Activated naive CD4-positive, alpha-beta T cell treated with anti-CD3 and anti-CD28 coated beads, Interleukin-2, amount 50 U/mL, for 72 hours (primary cell): ENCODE results near the gene MRPS11. TPM values are rescaled to one million over a fixed set of nuclear protein-coding genes. Genes with fewer than 3 reads are reported as not detected.
A peak's percentile ranks its signal among the peaks of the same experiment; 100 is the strongest.
"Not testable (repeated sequence)": the region's sequence is repeated elsewhere in the genome, so short reads cannot be mapped to it uniquely, and the experiment has no call there.

Experiments
- ATAC-seq, 2 donors: fragments of 150-1000 bp; cut with Tn5 transposase; 2 replicates each; pipeline ENCODE4 v1.10.0; 2021; ENCODE audit warnings: mild to moderate bottlenecking in 2 of 2, moderate library complexity in 2 of 2
- DNase-seq, 2 donors: peaks; one replicate each; pipeline ENCODE4 v3.0.0; 2021 to 2022; ENCODE audit warnings: low spot score in 2 of 2
- H3K27ac Mint-ChIP-seq, 2 donors: one replicate each; pipeline ENCODE4 v1.8.0; 2022; ENCODE audit warnings: mild to moderate bottlenecking in 2 of 2, mixed read lengths in 2 of 2
- H3K36me3 Mint-ChIP-seq, 2 donors: one replicate each; pipeline ENCODE4 v1.8.0; 2022; ENCODE audit warnings: mixed read lengths in 2 of 2
- H3K9me3 Mint-ChIP-seq, 2 donors: one replicate each; pipeline ENCODE4 v1.8.0; 2022; ENCODE audit warnings: mixed read lengths in 2 of 2
- total RNA-seq, 2 donors: library from RNA; stranded (reverse); gene quantifications; one replicate each; pipeline ENCODE4 v1.2.3, GENCODE V29; 2022

MRPS11 gene
- total RNA-seq, result 10 to 100 TPM; 61.0 to 61.3 TPM

DNA sequence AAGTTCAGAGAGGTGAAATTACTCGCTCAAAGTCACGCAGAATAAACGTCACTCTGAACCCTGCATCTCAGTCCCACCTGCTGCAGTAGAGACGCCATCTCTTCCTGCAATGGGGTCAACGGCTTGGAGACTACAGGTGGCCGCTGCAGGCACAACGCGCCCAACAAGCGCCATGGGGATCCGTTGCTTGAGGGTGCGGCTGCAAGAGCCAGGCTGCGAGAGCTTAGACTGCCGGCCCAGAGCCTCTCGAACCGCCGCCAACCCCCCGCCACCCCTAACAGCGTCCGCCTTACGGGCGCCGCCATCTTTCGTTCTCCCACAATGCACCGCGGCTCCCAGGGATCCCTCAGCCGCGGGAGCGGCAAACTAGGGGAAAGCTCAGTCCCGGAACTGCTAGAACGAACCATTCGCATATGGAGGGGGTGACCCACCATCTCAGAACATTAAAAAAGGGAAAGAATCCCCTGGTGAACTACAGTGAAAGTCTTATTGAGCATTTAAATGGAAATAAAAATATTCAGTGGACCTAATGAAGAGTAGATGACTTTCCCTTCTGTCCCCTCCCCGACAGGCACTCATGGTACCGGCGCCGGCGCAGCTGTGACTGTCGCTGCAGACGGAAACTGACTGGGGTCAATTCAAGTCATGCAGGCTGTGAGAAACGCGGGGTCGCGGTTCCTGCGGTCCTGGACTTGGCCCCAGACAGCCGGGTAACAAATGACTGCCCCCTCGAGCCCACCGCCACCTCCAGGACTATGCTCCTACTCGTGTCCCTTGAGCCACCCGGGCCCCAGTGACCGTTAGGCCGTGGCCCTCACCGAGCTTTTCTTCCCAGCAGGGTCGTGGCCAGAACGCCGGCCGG is at the start of gene MRPS11, which contains the start of gene MRPL46:
Gene MRPS11 (plus strand): TSS at position 636 of the 862 bp plus-strand sequence. CDS start 10 bp downstream, at position 646.
Gene MRPL46 (minus strand): TSS at position 316 of the 862 bp plus-strand sequence. CDS start 11 bp downstream, at position 305.
- Mint-ChIP-seq H3K36me3 (peaks cover 34 to 41% of the 10 kb centered on the region in 2 donors), H3K27ac (peak within 1 kb of the TSS; percentile 97 to 98), H3K9me3 (no peaks in the 10 kb centered on the region)
- DNase-seq (peak; percentile 89 to 90), ATAC-seq (peak; percentile 84 to 86)

DNA sequence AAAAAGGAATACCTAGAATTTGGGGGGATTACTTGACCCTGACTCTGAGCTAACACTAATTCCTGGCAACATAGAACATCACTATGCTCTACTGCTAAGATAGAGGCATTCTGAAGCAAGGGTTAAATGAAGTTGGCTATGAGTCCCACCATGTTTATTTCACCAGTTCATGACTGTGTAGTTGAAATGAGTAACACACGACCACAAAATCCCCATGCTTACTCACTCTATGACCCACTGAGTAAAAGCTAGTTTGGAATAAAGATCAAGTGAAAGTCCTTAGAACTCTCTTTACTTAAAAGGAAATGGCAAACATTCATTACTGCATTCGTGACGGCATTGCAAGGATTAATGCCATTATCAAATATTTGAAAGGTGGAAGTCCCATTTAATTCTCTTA is 47.7 kb upstream of the MRPS11 start:
- Mint-ChIP-seq H3K27ac (no peak overlapping the region), H3K9me3 (peaks cover 3 to 5% of the 10 kb centered on the region in 2 donors), H3K36me3 (peaks cover 0 to 10% of the 10 kb centered on the region in 2 donors)
- DNase-seq (peak in 1 of 2 donors; percentile 17), ATAC-seq (peak; percentile 98 to 100)

DNA sequence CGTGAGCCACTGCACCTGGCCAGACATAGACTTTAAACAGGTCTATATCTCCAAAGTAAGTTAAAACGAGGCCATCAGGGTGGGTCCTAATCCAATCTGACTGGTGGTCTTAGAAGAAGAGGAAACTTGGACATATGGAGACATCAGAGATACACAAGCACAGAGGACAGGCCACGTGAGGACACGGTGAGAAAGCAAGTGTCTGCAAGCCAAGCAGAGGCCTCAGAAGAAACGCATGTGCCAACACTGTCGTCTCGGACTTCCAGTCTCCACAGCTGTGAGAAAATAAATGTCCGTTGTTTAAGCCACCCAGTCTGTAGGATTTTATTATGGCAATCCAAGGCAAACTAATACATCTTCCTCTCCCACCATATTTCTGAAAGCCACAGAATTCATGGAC is 44.2 kb upstream of the MRPS11 start:
- H3K36me3 Mint-ChIP-seq, result peaks cover 0 to 5% of the 10 kb centered on the region in 2 donors
- ATAC-seq (no peak), DNase-seq (no peak)
- no peak overlapping the region for H3K27ac Mint-ChIP-seq
- H3K9me3 Mint-ChIP-seq, result peaks cover 3 to 5% of the 10 kb centered on the region in 2 donors

DNA sequence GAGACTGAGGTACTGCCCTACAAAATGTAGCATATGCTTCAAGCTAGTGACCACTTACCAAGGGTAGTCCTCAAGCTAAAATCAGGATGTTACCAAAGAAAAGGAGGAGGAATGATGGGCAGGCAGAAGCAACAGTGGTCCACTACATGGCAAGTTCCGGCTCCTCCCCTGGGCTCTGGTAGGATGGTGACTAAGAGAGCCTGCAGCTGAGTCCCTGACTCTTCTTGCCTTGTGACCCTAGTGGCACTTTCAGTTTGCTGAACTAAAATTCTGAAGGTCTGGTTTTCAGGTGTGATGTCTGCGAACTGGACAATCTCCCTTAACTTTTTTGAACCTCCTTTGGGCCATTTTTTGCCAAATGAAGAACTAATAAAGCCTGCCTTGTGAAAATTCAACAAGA is 41.2 kb upstream of the MRPS11 start:
- no peaks in the 10 kb centered on the region for H3K9me3 Mint-ChIP-seq
- H3K27ac Mint-ChIP-seq, result no peak overlapping the region
- H3K36me3 Mint-ChIP-seq, result no peaks in the 10 kb centered on the region
- DNase-seq (no peak), ATAC-seq (no peak)

DNA sequence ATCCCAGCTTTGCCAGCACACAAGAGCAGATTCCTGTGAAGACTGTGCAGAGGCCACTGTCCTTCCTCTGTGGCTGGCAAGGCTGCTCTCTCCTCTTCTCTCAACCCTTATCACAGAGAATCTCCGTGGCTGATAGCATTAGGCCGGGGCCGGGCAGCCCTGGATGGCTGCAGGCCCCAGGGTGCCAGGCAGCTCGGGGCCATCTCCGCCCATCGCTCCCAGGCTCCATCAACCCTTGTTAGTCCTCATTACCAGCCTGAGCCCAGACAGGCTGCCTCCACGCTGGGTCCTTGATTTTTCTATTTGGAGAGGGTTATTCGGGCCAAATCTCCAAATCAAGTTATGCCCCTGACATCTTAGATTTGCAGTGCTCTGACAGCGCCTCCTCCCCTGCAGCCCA is 39.5 kb upstream of the MRPS11 start:
- no peak for DNase-seq
- Mint-ChIP-seq H3K27ac (no peak overlapping the region), H3K9me3 (no peaks in the 10 kb centered on the region), H3K36me3 (no peaks in the 10 kb centered on the region)
- ATAC-seq, result no peak

DNA sequence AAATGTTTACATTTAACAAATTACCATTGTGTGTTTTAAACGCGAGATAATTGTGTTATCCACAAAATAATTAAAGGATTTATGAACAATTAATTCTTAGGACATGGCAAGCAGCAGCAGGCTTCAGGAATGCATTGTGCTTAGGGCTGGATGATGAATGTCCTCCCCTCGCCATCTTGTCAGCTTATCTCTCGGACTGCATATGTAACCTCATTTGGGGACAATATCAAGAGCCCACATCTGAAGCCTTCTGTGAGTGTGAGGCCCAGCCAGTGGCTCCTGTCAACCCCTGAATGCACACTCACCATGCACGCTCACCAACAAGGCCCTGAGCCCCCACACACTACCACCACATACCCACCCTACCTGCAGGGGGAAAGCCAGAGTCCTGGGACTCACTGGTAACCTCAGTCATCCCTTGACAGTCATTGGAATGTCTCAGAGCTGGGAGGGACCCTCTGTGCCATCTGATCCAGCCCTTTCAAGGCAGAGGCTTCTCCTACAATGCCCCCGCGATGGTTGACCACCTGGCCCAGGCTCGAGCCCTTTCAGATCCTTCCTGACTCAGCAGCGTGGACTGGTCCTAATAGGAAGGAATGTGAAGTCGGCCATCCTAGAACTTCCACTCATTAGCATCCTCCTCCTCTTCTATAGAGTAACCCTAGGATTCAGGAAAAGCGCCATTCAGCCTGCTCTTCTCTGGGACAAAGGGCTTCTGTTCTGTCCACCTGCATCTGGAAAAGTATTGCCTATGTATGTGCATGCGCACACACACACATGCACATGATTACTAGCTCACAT is 38.5 kb upstream of the MRPS11 start:
- DNase-seq, result no peak
- H3K27ac Mint-ChIP-seq, result no peak overlapping the region
- no peaks in the 10 kb centered on the region for H3K36me3 Mint-ChIP-seq
- no peak for ATAC-seq
- H3K9me3 Mint-ChIP-seq, result no peaks in the 10 kb centered on the region

DNA sequence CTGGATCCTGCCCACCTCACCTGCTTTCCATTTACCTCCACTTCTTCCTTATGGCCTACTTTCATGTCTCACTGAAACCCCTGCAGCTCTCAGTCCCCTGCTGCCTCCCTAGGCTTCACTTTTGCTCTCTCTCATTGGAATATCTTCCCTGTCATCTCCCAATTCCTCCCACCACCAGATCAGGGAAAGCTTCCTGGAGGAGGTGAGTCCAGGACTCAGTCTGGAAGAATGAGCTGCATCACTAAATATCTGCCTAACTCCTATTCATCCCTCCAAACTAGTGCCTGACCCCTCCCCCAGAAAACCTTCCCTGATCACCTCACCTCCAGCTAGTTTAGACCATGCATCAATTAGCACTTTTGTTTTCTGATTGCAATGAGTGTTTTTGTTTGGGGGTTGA is 37.5 kb upstream of the MRPS11 start:
- no peaks in the 10 kb centered on the region for H3K36me3 Mint-ChIP-seq
- H3K27ac Mint-ChIP-seq, result no peak overlapping the region
- ATAC-seq, result no peak
- H3K9me3 Mint-ChIP-seq, result no peaks in the 10 kb centered on the region
- DNase-seq, result no peak

DNA sequence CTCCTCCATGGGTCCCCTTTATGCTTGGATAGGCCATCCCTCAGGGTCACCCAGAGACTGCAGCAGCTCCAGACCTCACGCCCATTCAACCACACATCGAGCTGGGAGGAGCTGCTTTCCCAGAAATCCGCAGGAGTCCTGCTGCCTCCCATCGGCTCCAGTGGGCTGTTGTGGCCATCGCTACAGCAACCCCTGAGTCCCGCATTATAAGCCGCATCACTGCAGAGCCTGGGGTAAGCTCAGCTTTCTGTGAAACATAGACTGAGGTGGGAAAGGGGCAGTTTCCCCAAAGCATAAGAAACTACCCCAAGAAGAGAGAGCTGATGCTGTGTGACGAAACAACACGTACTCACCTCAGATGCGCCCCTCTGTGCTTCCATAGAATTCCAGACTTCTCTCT is 36.1 kb upstream of the MRPS11 start:
- no peak overlapping the region for H3K27ac Mint-ChIP-seq
- no peaks in the 10 kb centered on the region for H3K36me3 Mint-ChIP-seq
- H3K9me3 Mint-ChIP-seq, result no peaks in the 10 kb centered on the region
- DNase-seq (no peak), ATAC-seq (no peak)

DNA sequence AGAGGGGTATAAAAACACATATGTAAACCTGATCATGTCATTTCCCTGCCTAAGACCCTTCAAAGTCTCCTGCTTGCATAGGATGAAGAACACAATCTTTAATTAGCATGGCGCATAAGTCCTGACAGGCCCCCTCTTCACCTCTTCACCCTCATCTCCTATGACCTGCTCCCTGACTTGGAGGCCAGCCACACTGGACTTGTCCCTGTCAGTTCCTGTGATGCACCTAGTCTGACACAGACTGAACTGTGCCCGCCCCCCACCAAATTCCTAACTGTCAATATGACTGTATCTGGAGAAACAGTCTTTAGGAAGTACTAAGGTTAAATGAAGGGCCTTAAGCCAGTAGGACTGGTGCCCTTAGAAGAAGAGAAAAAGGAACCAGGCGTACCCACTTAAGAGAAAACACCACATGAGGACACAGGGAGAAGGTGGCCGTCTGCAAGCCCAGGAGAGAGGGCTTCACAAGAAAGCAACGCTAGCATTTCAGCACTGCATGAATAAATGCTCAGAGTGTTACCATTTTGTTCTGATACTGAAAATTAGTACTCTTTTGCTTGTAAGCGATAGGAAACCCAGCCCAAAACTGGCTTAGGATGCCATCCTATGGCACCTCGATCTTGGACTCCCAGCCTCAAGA is 34.3 kb upstream of the MRPS11 start:
- Mint-ChIP-seq H3K27ac (no peak overlapping the region), H3K36me3 (no peaks in the 10 kb centered on the region), H3K9me3 (no peaks in the 10 kb centered on the region)
- ATAC-seq (no peak), DNase-seq (no peak)

DNA sequence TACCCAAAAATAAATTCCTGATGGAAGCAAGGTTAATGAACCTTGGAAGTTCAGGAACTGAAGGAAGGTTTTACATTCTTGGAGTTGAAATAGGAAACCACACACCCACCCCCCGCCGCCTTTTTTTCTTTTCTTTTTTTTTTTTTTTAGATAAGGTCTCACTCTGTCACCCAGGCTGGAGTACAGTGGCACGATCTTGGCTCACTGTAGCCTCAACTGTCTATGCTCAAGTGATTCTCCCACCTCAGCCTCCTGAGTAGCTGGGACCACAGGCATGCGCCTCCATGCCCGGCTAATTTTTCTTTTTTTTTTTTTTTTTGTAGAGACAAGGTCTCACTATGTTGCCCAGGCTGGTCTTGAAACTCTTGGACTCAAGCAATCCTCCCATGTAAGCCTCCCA is 33.4 kb upstream of the MRPS11 start:
- not testable (repeated sequence) for DNase-seq, H3K27ac Mint-ChIP-seq, H3K9me3 Mint-ChIP-seq, ATAC-seq, H3K36me3 Mint-ChIP-seq

DNA sequence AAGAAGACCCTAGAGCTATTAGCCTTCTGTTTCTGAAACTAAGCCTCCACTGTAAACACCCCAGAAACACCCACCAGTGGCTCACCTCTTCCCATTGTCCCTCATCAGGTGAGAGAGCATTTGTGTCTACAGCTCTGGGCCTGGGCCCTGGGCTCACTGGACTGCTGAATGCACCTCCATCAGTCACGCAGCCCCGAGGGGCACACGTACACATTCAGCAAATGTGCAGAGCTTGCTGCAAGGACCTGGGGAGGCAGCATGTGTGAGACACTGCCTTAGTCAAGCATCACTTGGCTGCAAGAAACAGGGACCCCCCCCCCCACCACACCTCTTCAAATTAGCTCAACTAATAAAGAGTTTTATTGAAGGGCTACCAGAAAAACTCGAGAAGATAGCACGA is 29.3 kb upstream of the MRPS11 start:
- DNase-seq (no peak), ATAC-seq (no peak)
- Mint-ChIP-seq H3K9me3 (peaks cover under 1 to 3% of the 10 kb centered on the region in 2 donors), H3K27ac (no peak overlapping the region), H3K36me3 (peaks cover 5 to 6% of the 10 kb centered on the region in 2 donors)

DNA sequence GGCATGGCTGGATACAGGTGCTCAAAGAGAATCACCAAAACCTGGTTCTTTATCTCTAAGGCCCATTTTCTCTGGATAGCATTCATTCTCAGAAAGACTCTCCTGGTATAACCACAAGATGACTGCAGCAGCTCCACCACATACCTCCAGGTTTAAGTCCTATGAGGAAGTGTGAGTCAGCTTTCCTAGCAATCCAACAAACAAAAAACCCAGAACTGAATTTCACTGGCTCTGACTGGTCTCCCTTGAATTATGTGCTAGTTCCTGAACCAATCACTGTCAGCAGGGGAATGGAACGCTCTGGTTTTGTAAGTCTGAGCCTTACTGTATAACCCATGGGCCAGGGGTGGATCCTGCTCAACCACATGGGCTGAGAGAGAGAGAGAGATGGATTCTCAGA is 27.5 kb upstream of the MRPS11 start:
- H3K27ac Mint-ChIP-seq, result no peak overlapping the region
- H3K9me3 Mint-ChIP-seq, result peaks cover 7 to 13% of the 10 kb centered on the region in 2 donors
- DNase-seq (no peak), ATAC-seq (peak; percentile 71 to 86)
- H3K36me3 Mint-ChIP-seq, result peaks cover 15 to 21% of the 10 kb centered on the region in 2 donors

DNA sequence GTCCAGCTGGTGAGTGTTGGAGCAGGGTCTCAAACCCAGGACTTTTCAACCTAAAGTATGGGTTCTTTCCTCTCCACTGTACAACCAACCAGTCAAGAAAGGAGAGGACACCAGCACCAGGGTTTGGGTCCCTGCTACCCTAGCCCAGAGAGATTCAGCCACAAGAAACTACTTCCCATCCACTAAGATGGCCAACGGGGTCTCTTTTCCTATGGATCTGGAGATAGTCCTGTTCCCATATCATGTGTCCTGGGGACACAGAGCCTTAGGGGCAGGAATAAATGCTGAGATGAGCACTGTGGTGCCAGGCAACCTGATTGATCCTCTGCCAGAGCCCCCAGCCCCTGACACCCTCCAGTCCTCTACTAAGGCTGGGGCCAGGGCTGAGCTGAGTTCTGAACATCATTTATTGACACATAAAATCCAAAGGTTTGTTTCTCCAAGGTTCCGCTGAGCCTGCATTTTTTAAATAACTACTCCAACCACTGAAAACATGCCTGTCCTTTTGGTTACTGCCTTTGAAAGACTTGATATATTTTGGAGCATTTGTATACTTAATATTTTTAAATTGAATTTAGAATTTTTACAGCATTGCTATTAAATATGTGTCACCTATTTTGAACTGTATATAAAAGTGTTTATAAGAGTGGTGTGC is 26.3 kb upstream of the MRPS11 start:
- Mint-ChIP-seq H3K9me3 (peaks cover 7 to 13% of the 10 kb centered on the region in 2 donors), H3K27ac (no peak overlapping the region), H3K36me3 (peaks cover 15 to 21% of the 10 kb centered on the region in 2 donors)
- DNase-seq (no peak), ATAC-seq (no peak)

DNA sequence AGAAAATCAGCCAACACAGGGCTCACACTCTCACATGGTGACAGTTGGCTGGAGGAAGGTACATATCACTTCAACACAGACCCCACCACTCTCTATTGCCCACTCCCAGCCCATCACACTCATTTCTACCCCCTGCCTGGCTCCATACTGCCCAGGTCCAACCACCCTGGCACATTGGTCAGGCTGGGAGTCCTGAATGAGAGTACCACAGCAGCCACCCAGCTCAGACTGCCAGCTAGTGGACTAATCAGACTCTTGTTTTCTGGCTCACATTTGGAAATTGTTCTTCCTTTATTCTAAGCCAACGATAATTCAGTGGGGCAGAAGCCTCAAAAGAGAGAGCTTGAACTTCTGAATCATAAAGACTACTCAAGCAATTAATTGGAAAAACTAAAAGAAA is 20.3 kb upstream of the MRPS11 start:
- H3K9me3 Mint-ChIP-seq, result peaks cover 7 to 13% of the 10 kb centered on the region in 2 donors
- DNase-seq (no peak), ATAC-seq (no peak)
- H3K27ac Mint-ChIP-seq, result no peak overlapping the region
- peaks cover 10 to 21% of the 10 kb centered on the region in 2 donors for H3K36me3 Mint-ChIP-seq

DNA sequence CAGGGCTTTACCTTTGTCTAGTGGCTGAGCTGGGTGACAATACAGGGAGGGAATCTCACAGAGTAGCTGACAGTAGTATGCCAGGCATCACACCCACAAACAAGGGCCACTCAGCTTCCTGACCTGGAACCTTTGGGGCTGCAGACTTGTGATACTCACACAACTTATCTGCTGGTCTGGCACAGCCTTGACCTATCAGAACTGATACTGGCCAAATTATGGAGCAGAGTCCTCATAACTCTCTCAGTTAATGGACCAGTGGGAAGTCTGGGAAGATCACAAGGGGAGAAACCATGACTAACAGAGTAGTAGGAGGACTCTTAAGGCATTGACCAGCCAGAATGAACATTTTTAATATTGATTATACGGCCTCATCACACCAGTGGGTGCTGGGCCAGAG is 19.8 kb upstream of the MRPS11 start:
- no peak overlapping the region for H3K27ac Mint-ChIP-seq
- ATAC-seq, result no peak

DNA sequence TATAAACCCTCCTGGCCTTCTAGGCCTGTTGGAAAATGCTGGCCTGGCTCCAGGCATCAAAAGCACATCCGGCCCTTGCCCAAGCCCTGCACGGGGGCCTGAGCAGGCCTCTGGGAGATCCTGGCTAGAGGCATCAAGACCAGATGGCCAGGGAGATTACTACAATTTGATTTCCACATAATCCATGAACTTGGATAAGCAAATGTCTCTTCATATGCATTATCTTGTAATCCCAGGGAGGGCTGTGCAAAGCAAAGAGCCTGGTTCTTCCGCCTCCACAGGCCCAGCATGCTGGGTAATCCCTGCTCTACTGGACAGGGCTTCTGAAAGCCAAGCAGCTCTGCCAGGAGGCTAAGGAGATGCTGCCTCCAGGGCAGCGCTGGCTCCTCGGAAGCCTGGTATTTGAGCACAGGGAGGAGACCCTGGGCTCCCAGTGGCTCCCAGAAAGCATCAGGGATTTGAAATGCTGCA is 18.5 kb upstream of the MRPS11 start:
- peaks cover 0 to 2% of the 10 kb centered on the region in 2 donors for H3K9me3 Mint-ChIP-seq
- DNase-seq (no peak), ATAC-seq (no peak)
- H3K27ac Mint-ChIP-seq, result no peak overlapping the region
- peaks cover 2 to 7% of the 10 kb centered on the region in 2 donors for H3K36me3 Mint-ChIP-seq

More for the DNA sequence above, 19.8 kb upstream of the MRPS11 start:
- Mint-ChIP-seq H3K9me3 (peaks cover 7 to 13% of the 10 kb centered on the region in 2 donors), H3K36me3 (peaks cover 10 to 20% of the 10 kb centered on the region in 2 donors)
- DNase-seq, result no peak
